Hepatocyte (in vitro differentiated cells): ENCODE results near the gene THRA. TPM values are rescaled to one million over a fixed set of nuclear protein-coding genes. Genes with fewer than 3 reads are reported as not detected.
A peak's percentile ranks its signal among the peaks of the same experiment; 100 is the strongest.

Experiments
- DNase-seq: peaks from one replicate; pipeline ENCODE4 v3.0.0-alpha.2; 2016; ENCODE audit warnings: low spot score
- H2AFZ ChIP-seq: fragments of 200-600 bp; sonication (generic); 2 replicates; pipeline ENCODE4 v1.6.0; 2016; ENCODE audit warnings: antibody characterized with exemption, mild to moderate bottlenecking
- H3K27ac ChIP-seq: fragments of 200-600 bp; sonication (generic); 2 replicates; pipeline ENCODE4 v1.5.1; 2016; ENCODE audit warnings: mild to moderate bottlenecking
- H3K27me3 ChIP-seq: fragments of 200-600 bp; sonication (generic); 2 replicates; pipeline ENCODE4 v1.6.1; 2016
- H3K36me3 ChIP-seq: fragments of 200-600 bp; sonication (generic); replicated peaks from 2 replicates; pipeline ENCODE4 v1.5.1; 2016; ENCODE audit warnings: low read depth; ENCODE audit not compliant: insufficient read depth
- H3K4me1 ChIP-seq: fragments of 200-600 bp; sonication (generic); 2 replicates; pipeline ENCODE4 v1.5.1; 2016; ENCODE audit warnings: mild to moderate bottlenecking, moderate library complexity; ENCODE audit not compliant: insufficient read depth
- H3K4me2 ChIP-seq: fragments of 200-600 bp; sonication (generic); 2 replicates; pipeline ENCODE4 v1.6.0; 2016
- H3K4me3 ChIP-seq: fragments of 200-600 bp; sonication (generic); 2 replicates; pipeline ENCODE4 v1.5.1; 2016; ENCODE audit warnings: mild to moderate bottlenecking
- H3K79me2 ChIP-seq: fragments of 200-600 bp; sonication (generic); 2 replicates; pipeline ENCODE4 v1.6.0; 2017; ENCODE audit warnings: mild to moderate bottlenecking
- H3K9me2 ChIP-seq: fragments of 200-600 bp; sonication (generic); replicated peaks from 2 replicates; pipeline ENCODE4 v1.6.0; 2017; ENCODE audit warnings: mild to moderate bottlenecking; ENCODE audit not compliant: insufficient read depth
- H3K9me3 ChIP-seq: fragments of 200-600 bp; sonication (generic); 2 replicates; pipeline ENCODE4 v1.5.1; 2016; ENCODE audit warnings: low read depth, mild to moderate bottlenecking
- H4K20me1 ChIP-seq: fragments of 200-600 bp; sonication (generic); 2 replicates; pipeline ENCODE4 v1.6.0; 2016; ENCODE audit warnings: mild to moderate bottlenecking; ENCODE audit not compliant: insufficient read depth, poor library complexity, severe bottlenecking
- EZH2 ChIP-seq: fragments of 200-600 bp; sonication (generic); IDR thresholded peaks from 2 replicates; pipeline ENCODE4 v1.6.1; 2016; ENCODE audit warnings: antibody characterized with exemption, mild to moderate bottlenecking, borderline replicate concordance
- EZH2phosphoT487 ChIP-seq: fragments of 200-600 bp; sonication (generic); IDR thresholded peaks from one replicate; pipeline ENCODE4 v1.6.1; 2018; ENCODE audit warnings: antibody characterized with exemption, mild to moderate bottlenecking, low read depth, moderate library complexity; ENCODE audit not compliant: unreplicated experiment, severe bottlenecking
- WGBS: methylation state at CpG from one replicate; pipeline ENCODE4 v1.1.6; 2016; ENCODE audit warnings: low lambda C conversion rate; ENCODE audit errors: missing lambda C conversion rate; 5-methylcytosine and 5-hydroxymethylcytosine counted together
- polyA plus RNA-seq: library from polyadenylated mRNA; unstranded; fragments of >200 nt; fragmentation: Nextera tagmentation; extraction: Ambion mirVana; gene quantifications from 2 replicates; pipeline ENCODE4 v1.2.1, GENCODE V29; 2016
- total RNA-seq: library from RNA; depleted of rRNA; stranded (reverse); fragments of >200 nt; gene quantifications from 2 replicates; pipeline ENCODE4 v1.2.3, GENCODE V29; 2014
- TF ChIP-seq, protein P1 (sequence below): fragments of 200-600 bp; sonication (generic); IDR thresholded peaks from 2 replicates; pipeline ENCODE4 v1.5.1; 2016; ENCODE audit warnings: antibody characterized with exemption, mild to moderate bottlenecking; ENCODE audit not compliant: poor library complexity

THRA gene
- total and polyA plus RNA-seq, 2 experiments from 2014 or later, result 22.5 to 35.3 TPM

DNA sequence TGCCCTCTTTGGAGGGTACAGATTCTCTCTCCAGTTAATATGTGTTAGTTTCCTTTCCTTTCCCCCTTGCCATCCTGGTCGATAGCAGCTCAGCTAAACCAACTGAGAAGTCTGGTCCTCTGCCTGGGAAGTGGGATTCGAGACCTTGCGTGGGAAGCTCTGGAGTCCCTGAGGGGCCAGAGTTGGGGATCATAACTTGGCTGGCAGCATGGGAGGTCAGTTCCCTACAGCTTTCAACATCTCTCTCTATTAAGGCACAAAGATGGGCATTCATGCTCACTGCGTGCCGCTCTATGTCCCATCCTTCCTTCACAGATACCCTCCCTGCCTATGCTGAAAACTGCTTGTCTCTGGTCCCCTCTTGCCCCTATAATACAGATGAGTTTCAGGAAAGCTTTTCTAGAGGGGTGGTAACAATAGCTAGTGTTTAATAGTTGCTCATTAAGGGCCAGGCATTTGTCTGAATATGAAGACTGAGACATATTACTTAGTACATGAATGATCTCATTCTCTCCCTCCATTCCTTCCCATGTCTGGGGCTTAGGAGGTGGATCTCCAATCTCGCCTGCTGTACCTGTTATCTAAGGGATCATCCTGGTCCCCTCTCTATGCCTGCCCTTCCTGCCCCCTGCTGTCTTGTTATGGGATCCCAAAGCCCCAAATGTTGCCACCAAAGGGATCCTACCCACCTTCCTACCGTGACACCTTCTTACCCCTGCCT, 10.8 kb downstream of the THRA start:
- H3K4me1 ChIP-seq, result peaks cover 71% of the 10 kb centered on the region
- DNase-seq, result no peak
- H3K79me2 ChIP-seq, result peaks cover 61% of the 10 kb centered on the region
- peaks cover 3% of the 10 kb centered on the region for H4K20me1 ChIP-seq
- H3K27ac ChIP-seq, result peak overlapping the region; percentile 98
- no peaks in the 10 kb centered on the region for H3K36me3 ChIP-seq
- peak overlapping the region; percentile 67 for H3K4me2 ChIP-seq
- H3K9me3 ChIP-seq, result no peaks in the 10 kb centered on the region
- no peak overlapping the region for H2AFZ ChIP-seq
- H3K4me3 ChIP-seq, result no peak overlapping the region
- no peaks in the 10 kb centered on the region for H3K27me3 ChIP-seq
- WGBS, result 88% methylated on average over 7 of the region's 7 CpGs
- no peak for TF ChIP-seq EZH2phosphoT487
- TF ChIP-seq EZH2, result no peak
- TF ChIP-seq, protein P1, sequence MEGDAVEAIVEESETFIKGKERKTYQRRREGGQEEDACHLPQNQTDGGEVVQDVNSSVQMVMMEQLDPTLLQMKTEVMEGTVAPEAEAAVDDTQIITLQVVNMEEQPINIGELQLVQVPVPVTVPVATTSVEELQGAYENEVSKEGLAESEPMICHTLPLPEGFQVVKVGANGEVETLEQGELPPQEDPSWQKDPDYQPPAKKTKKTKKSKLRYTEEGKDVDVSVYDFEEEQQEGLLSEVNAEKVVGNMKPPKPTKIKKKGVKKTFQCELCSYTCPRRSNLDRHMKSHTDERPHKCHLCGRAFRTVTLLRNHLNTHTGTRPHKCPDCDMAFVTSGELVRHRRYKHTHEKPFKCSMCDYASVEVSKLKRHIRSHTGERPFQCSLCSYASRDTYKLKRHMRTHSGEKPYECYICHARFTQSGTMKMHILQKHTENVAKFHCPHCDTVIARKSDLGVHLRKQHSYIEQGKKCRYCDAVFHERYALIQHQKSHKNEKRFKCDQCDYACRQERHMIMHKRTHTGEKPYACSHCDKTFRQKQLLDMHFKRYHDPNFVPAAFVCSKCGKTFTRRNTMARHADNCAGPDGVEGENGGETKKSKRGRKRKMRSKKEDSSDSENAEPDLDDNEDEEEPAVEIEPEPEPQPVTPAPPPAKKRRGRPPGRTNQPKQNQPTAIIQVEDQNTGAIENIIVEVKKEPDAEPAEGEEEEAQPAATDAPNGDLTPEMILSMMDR, result no peak
- no peaks in the 10 kb centered on the region for H3K9me2 ChIP-seq

DNA sequence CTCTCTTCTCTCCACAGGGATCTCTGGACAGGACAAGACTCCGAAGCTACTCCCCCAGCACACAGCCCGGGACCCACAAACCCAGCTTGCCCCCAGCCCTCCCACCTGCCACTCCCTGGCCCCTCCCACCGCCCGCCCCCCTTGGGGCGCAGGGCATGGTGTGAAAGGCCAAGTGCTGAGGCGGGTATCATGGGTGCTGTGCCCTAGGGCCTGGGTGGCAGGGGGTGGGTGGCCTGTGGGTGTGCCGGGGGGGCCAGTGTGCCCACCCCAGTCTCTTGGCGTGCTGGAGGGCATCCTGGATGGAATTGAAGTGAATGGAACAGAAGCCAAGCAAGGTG, 11.4 kb downstream of the THRA start:
- Histone ChIP-seq H3K79me2 (peaks cover 61% of the 10 kb centered on the region), H3K9me2 (no peaks in the 10 kb centered on the region), H3K4me2 (no peak overlapping the region), H3K27ac (peak overlapping the region; percentile 98), H3K27me3 (no peaks in the 10 kb centered on the region), H3K4me1 (peaks cover 68% of the 10 kb centered on the region), H3K4me3 (no peak overlapping the region), H4K20me1 (peaks cover 3% of the 10 kb centered on the region), H3K9me3 (no peaks in the 10 kb centered on the region), H2AFZ (no peak overlapping the region), H3K36me3 (no peaks in the 10 kb centered on the region)
- TF ChIP-seq, protein P1, result no peak
- no peak for TF ChIP-seq EZH2
- no peak for TF ChIP-seq EZH2phosphoT487
- DNase-seq, result no peak
- 97% methylated on average over 8 of the region's 8 CpGs for WGBS

DNA sequence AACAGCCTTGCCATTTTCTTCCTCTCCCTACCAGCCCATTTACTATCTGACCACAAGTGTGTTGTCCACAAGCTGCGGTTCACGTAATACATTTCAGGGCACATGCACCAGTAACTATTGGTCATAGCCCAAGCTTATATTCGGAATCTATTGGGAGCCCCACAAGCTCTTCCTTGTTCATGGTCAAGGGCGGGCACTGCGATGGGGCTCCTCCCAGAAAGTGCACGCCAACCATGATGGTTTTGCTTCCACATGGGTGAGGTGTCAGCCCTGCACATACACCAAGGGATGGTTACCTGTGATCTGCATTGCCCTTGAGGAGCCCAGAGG, 12.1 kb downstream of the THRA start:
- WGBS, result 93% methylated on average over 6 of the region's 6 CpGs
- H3K9me2 ChIP-seq, result no peaks in the 10 kb centered on the region
- no peak overlapping the region for H3K4me3 ChIP-seq
- no peak overlapping the region for H2AFZ ChIP-seq
- peaks cover 3% of the 10 kb centered on the region for H4K20me1 ChIP-seq
- peaks cover 58% of the 10 kb centered on the region for H3K79me2 ChIP-seq
- H3K36me3 ChIP-seq, result no peaks in the 10 kb centered on the region
- DNase-seq, result no peak
- peak overlapping the region; percentile 67 for H3K4me2 ChIP-seq
- H3K4me1 ChIP-seq, result peaks cover 62% of the 10 kb centered on the region
- H3K9me3 ChIP-seq, result no peaks in the 10 kb centered on the region
- TF ChIP-seq, protein P1, result no peak
- TF ChIP-seq EZH2phosphoT487, result no peak
- no peak for TF ChIP-seq EZH2
- no peaks in the 10 kb centered on the region for H3K27me3 ChIP-seq
- H3K27ac ChIP-seq, result peak overlapping the region; percentile 98
